Activated CD4-positive, alpha-beta T cell treated with anti-CD3 and anti-CD28 coated beads, Interleukin-2, amount 50 U/mL, for 24 hours (primary cell): ENCODE measurements around the gene PTPRN2.

Experiments
- DNase-seq, 2 donors: peaks; one replicate each; pipeline ENCODE4 v3.0.0-alpha.2; 2020; ENCODE audit warnings: low read depth in 1 of 2, low spot score in 1 of 2

PTPRN2 gene

GRCh38 chr7:157764193-157764592, 823.4 kb downstream of the PTPRN2 start:
- DNase-seq = no peak

GRCh38 chr7:157763279-157764000, 824.2 kb downstream of the PTPRN2 start:
- no peak for DNase-seq

- no peak for DNase-seq
Measured at GRCh38 chr7:157762824-157763223, 824.8 kb downstream of the PTPRN2 start.

GRCh38 chr7:157760004-157760730, 827.5 kb downstream of the PTPRN2 start:
- no peak for DNase-seq

- DNase-seq = no peak
Measured at GRCh38 chr7:157759246-157759805, 828.3 kb downstream of the PTPRN2 start.

GRCh38 chr7:157758468-157759245, 829.0 kb downstream of the PTPRN2 start:
- DNase-seq = no peak

- DNase-seq = no peak
Measured at GRCh38 chr7:157757776-157758467, 829.7 kb downstream of the PTPRN2 start.

- DNase-seq = no peak
Measured at GRCh38 chr7:157757211-157757610, 830.4 kb downstream of the PTPRN2 start.

- no peak for DNase-seq
Measured at GRCh38 chr7:157755741-157756140, 831.9 kb downstream of the PTPRN2 start.

GRCh38 chr7:157754416-157754790, 833.2 kb downstream of the PTPRN2 start:
- DNase-seq = no peak

GRCh38 chr7:157753713-157754415, 833.8 kb downstream of the PTPRN2 start:
- no peak for DNase-seq

- DNase-seq = no peak
Measured at GRCh38 chr7:157752832-157753291, 834.8 kb downstream of the PTPRN2 start.

- DNase-seq = no peak
Measured at GRCh38 chr7:157751951-157752673, 835.5 kb downstream of the PTPRN2 start.

- no peak for DNase-seq
Measured at GRCh38 chr7:157751406-157751805, 836.2 kb downstream of the PTPRN2 start.

GRCh38 chr7:157750291-157750690, 837.3 kb downstream of the PTPRN2 start:
- no peak for DNase-seq

GRCh38 chr7:157745721-157746709, 841.6 kb downstream of the PTPRN2 start:
- no peak for DNase-seq

GRCh38 chr7:157744786-157745601, 842.6 kb downstream of the PTPRN2 start:
- DNase-seq = no peak
